Upper lobe of right lung (tissue), 1 donor: Measurements from ENCODE around the gene ANKRD37. TPM values are rescaled to one million over a fixed set of nuclear protein-coding genes. Genes with fewer than 3 reads are reported as not detected.

Source experiments
- ATAC-seq: fragments of 200-7000 bp; cut with Tn5 transposase; one replicate; pipeline ENCODE4 v1.9.1; 2020; ENCODE audit warnings: mild to moderate bottlenecking, moderate library complexity
- DNase-seq: peaks from one replicate; pipeline ENCODE4 v3.0.0-alpha.2; 2020
- H3K27ac ChIP-seq: fragments of 200-600 bp; one replicate; pipeline ENCODE4 v1.8.0; 2022
- H3K27me3 ChIP-seq: fragments of 200-600 bp; one replicate; pipeline ENCODE4 v1.8.0; 2022; ENCODE audit warnings: mild to moderate bottlenecking
- H3K36me3 ChIP-seq: fragments of 200-600 bp; one replicate; pipeline ENCODE4 v1.8.0; 2022
- H3K4me1 ChIP-seq: fragments of 200-600 bp; one replicate; pipeline ENCODE4 v1.8.0; 2022
- H3K4me3 ChIP-seq: fragments of 200-600 bp; one replicate; pipeline ENCODE4 v1.8.0; 2022; ENCODE audit warnings: mild to moderate bottlenecking
- H3K9me3 ChIP-seq: fragments of 200-600 bp; one replicate; pipeline ENCODE4 v1.8.0; 2022
- CTCF ChIP-seq: fragments of 200-600 bp; IDR thresholded peaks from one replicate; pipeline ENCODE4 v1.8.0; 2022; ENCODE audit warnings: antibody characterized with exemption
- intact Hi-C: fragments of 100-400 bp; cut with DNase I; formaldehyde crosslinking; loops from one replicate; pipeline ENCODE4 v1.11.0; 2022
- total RNA-seq: library from RNA; stranded (reverse); fragmentation: NEBNext Ultra II Directional; extraction: Animal tissue kit (Norgen Biotek cat#: 25700); gene quantifications from one replicate; pipeline ENCODE4 v1.2.1, GENCODE V29; 2021
- donor health status: DM: no; HTN: yes; CAD: no; lungs with severe emphysema.

Gene ANKRD37
- total RNA-seq, 1 donor from 2014 or later = 7.7 TPM

GRCh38 chr4:185395238-185395955 lies 1.2 kb upstream of the ANKRD37 start, which contains the start of gene LRP2BP:
Gene LRP2BP (minus strand): TSS chr4:185395924. CDS start chr4:185378186, 17,738 bp downstream.
- Histone ChIP-seq H3K27me3 (no peaks in the 10 kb centered on the region), H3K27ac (peak within 1 kb of the TSS; percentile 98), H3K4me3 (peak within 1 kb of the TSS; percentile 73), H3K9me3 (no peaks in the 10 kb centered on the region), H3K4me1 (peaks cover 12% of the 10 kb centered on the region), H3K36me3 (peaks cover 11% of the 10 kb centered on the region)
- intact Hi-C loops = no loop called here
- DNase-seq (no peak), ATAC-seq (no peak)
- no peak for TF ChIP-seq CTCF

- H3K4me3 ChIP-seq = peak overlapping the region; percentile 73
- no peaks in the 10 kb centered on the region for H3K9me3 ChIP-seq
- H3K36me3 ChIP-seq = peaks cover 18% of the 10 kb centered on the region
- H3K4me1 ChIP-seq = peaks cover 12% of the 10 kb centered on the region
- no peaks in the 10 kb centered on the region for H3K27me3 ChIP-seq
- TF ChIP-seq CTCF = peak; percentile 8
- DNase-seq (peak; percentile 98), ATAC-seq (peak; percentile 97)
- intact Hi-C loops = no loop called here
- peak overlapping the region; percentile 98 for H3K27ac ChIP-seq
Measured at GRCh38 chr4:185395956-185396723, 501 bp upstream of the ANKRD37 start.

- Histone ChIP-seq H3K4me3 (no peak overlapping the region), H3K4me1 (peaks cover 12% of the 10 kb centered on the region), H3K36me3 (peaks cover 38% of the 10 kb centered on the region), H3K27me3 (no peaks in the 10 kb centered on the region), H3K9me3 (no peaks in the 10 kb centered on the region), H3K27ac (no peak overlapping the region)
- ATAC-seq (no peak), DNase-seq (no peak)
- no peak for TF ChIP-seq CTCF
- intact Hi-C loops = no loop called here
Measured at GRCh38 chr4:185398618-185399017, 2.0 kb downstream of the ANKRD37 start.

- H3K9me3 ChIP-seq = no peaks in the 10 kb centered on the region
- TF ChIP-seq CTCF = no peak
- H3K4me1 ChIP-seq = peaks cover 12% of the 10 kb centered on the region
- H3K36me3 ChIP-seq = peaks cover 39% of the 10 kb centered on the region
- H3K27ac ChIP-seq = no peak overlapping the region
- DNase-seq (no peak), ATAC-seq (no peak)
- no peak overlapping the region for H3K4me3 ChIP-seq
- intact Hi-C loops = no loop called here
- no peaks in the 10 kb centered on the region for H3K27me3 ChIP-seq
Measured at GRCh38 chr4:185399466-185399865, 2.8 kb downstream of the ANKRD37 start.

GRCh38 chr4:185404031-185404430 lies 7.4 kb downstream of the ANKRD37 start:
- intact Hi-C loops = no loop called here
- Histone ChIP-seq H3K4me3 (no peak overlapping the region), H3K27me3 (no peaks in the 10 kb centered on the region), H3K36me3 (peaks cover 71% of the 10 kb centered on the region), H3K27ac (no peak overlapping the region), H3K4me1 (no peaks in the 10 kb centered on the region), H3K9me3 (no peaks in the 10 kb centered on the region)
- TF ChIP-seq CTCF = no peak
- ATAC-seq (no peak), DNase-seq (no peak)
